ENCODE results near the gene CROCC.

- TF ChIP-seq POLR2AphosphoS5 (IDR thresholded peaks at IDR 0.05; ENCODE audit: low read depth, low read length): no peak
- TF ChIP-seq POLR2A (IDR thresholded peaks at IDR 0.05; ENCODE audit: low read depth, low read length): no peak
- TF ChIP-seq TAF1 (IDR thresholded peaks at IDR 0.05; ENCODE audit: low read depth, low read length): no peak
- TF ChIP-seq SPI1 (IDR thresholded peaks at IDR 0.05; ENCODE audit: low read depth, low read length): no peak
- no peak for TF ChIP-seq PAX5 (IDR thresholded peaks at IDR 0.05; ENCODE audit: insufficient read depth, low read length, severe bottlenecking)
Measured at GRCh38 chr1:16975211-16975610, 53.5 kb downstream of the CROCC start.
